Adrenal gland (tissue), 5 donors: ENCODE data around the gene MED27.

Experiments used
- CTCF ChIP-seq, 6 experiments: fragments of 450-650 bp in 4 of 6; fragments of 200-600 bp in 2 of 6; sonication (generic) in 1 of 6; IDR thresholded peaks; 1 replicate in 5 of 6; 2 replicates in 1 of 6; pipeline versions ENCODE4 v1.5.1 to v1.8.0; 2016 to 2021; ENCODE audit warnings: antibody characterized with exemption in 6 of 6, mild to moderate bottlenecking in 2 of 6, moderate library complexity in 1 of 6
- POLR2A ChIP-seq, 2 donors: fragments of 450-650 bp; IDR thresholded peaks; one replicate each; pipeline ENCODE4 v1.6.1; 2017; ENCODE audit warnings: antibody characterized with exemption in 2 of 2, mild to moderate bottlenecking in 2 of 2, moderate library complexity in 1 of 2
- donor health status: DM: no; HTN: no; CAD: no.

GRCh38 chr9:131833083-131833482 lies 246.6 kb downstream of the MED27 start:
- TF ChIP-seq CTCF (IDR thresholded peaks at IDR 0.05) (no peak), POLR2A (IDR thresholded peaks at IDR 0.05) (no peak)
